Endothelial cell of umbilical vein (primary cell): ENCODE results near the gene CDC42BPB. TPM values are rescaled to one million over a fixed set of nuclear protein-coding genes. Genes with fewer than 3 reads are reported as not detected.
A peak's percentile ranks its signal among the peaks of the same experiment; 100 is the strongest.

Experiments used
- BruUV-seq: library from RNA; stranded (reverse); fragments of 400-500 nt; replicated peaks from 2 replicates; lab custom pipeline; 2021; lab: Mats Ljungman, UMichigan
- CTCF ChIA-PET: fragments of 300-600, 350-600 bp; sonication (Branson Sonifier 250); formaldehyde crosslinking; loops from one replicate; lab custom pipeline; 2021; ENCODE audit warnings: antibody characterized with exemption, inconsistent platforms; lab: Charles Lee
- POLR2A ChIA-PET: fragments of 300-600, 350-600 bp; sonication (Branson Sonifier 250); formaldehyde crosslinking; loops from one replicate; lab custom pipeline; 2021; ENCODE audit warnings: antibody characterized with exemption, inconsistent platforms; lab: Charles Lee
- DNase-seq: peaks from one replicate; pipeline ENCODE4 v3.0.0-alpha.2; 2011; ENCODE audit warnings: low read depth, low spot score
- FAIRE-seq: peaks from 2 replicates; lab custom pipeline; 2011; peaks lifted over from hg19 to GRCh38; lab: Jason Lieb, UNC
- H2AFZ ChIP-seq: 2 replicates; pipeline ENCODE4 v1.6.0; 2012; ENCODE audit warnings: low read depth, low read length, control low read depth, inconsistent platforms
- H3K27ac ChIP-seq: 2 replicates; pipeline ENCODE4 v1.5.1; 2011; ENCODE audit warnings: low read depth, mild to moderate bottlenecking, control low read depth, low read length, moderate library complexity; ENCODE audit not compliant: insufficient read depth
- H3K27me3 ChIP-seq, 2 experiments: 2 replicates each; pipeline versions ENCODE4 v1.6.0 to v1.6.1; 2011; ENCODE audit warnings: low read length in 2 of 2, mixed read lengths in 1 of 2; ENCODE audit not compliant: control insufficient read depth in 2 of 2, insufficient read depth in 2 of 2
- H3K36me3 ChIP-seq, 2 experiments: 2 replicates in 1 of 2; 3 replicates in 1 of 2; pipeline ENCODE4 v1.5.1; 2011; ENCODE audit warnings: low read length in 2 of 2, mild to moderate bottlenecking in 1 of 2, moderate library complexity in 1 of 2; ENCODE audit not compliant: control insufficient read depth in 2 of 2, insufficient read depth in 2 of 2; ENCODE audit errors: extremely low read depth in 1 of 2
- H3K4me1 ChIP-seq: 3 replicates; pipeline ENCODE4 v1.5.1; 2011; ENCODE audit warnings: mild to moderate bottlenecking, low read length; ENCODE audit not compliant: control insufficient read depth, insufficient read depth; ENCODE audit errors: extremely low read depth
- H3K4me2 ChIP-seq: 2 replicates; pipeline ENCODE4 v1.6.1; 2011; ENCODE audit warnings: low read length, control low read depth, mixed read lengths; ENCODE audit not compliant: insufficient read depth
- H3K4me3 ChIP-seq, 3 experiments: fragments of 200-600 bp in 1 of 3; sonication (generic), shearing (Covaris generic) in 1 of 3; replicated peaks in 1 of 3; 2 replicates each; pipeline ENCODE4 v1.5.1; 2011 to 2016; ENCODE audit warnings: control low read depth in 3 of 3, low read length in 3 of 3, mild to moderate bottlenecking in 2 of 3, inconsistent platforms in 1 of 3, low read depth in 1 of 3, moderate library complexity in 1 of 3; ENCODE audit not compliant: insufficient read depth in 1 of 3
- H3K79me2 ChIP-seq: 2 replicates; pipeline ENCODE4 v1.6.0; 2012; ENCODE audit warnings: low read length, inconsistent platforms; ENCODE audit not compliant: control insufficient read depth, insufficient read depth
- H3K9ac ChIP-seq: replicated peaks from 2 replicates; pipeline ENCODE3; 2011; ENCODE audit warnings: low read length, control low read depth; ENCODE audit not compliant: insufficient read depth; ENCODE audit errors: extremely low read depth
- H3K9me1 ChIP-seq: replicated peaks from 3 replicates; pipeline ENCODE4 v1.6.0; 2011; ENCODE audit warnings: mild to moderate bottlenecking, low read length; ENCODE audit not compliant: control insufficient read depth, insufficient read depth; ENCODE audit errors: extremely low read depth
- H3K9me3 ChIP-seq: replicated peaks from 2 replicates; pipeline ENCODE4 v1.5.1; 2012; ENCODE audit warnings: low read length, inconsistent platforms; ENCODE audit not compliant: control insufficient read depth, insufficient read depth
- H4K20me1 ChIP-seq: replicated peaks from 2 replicates; pipeline ENCODE3; 2011; ENCODE audit warnings: mild to moderate bottlenecking, low read length; ENCODE audit not compliant: control insufficient read depth, insufficient read depth; ENCODE audit errors: extremely low read depth
- CTCF ChIP-seq, 2 donors: IDR thresholded peaks; 1 replicate in 1 of 2; 2 replicates in 1 of 2; pipeline ENCODE4 v1.5.1; 2011; ENCODE audit warnings: low read length in 2 of 2, mild to moderate bottlenecking in 2 of 2, moderate library complexity in 2 of 2, control low read depth in 1 of 2, inconsistent platforms in 1 of 2, low read depth in 1 of 2; ENCODE audit not compliant: insufficient read depth in 1 of 2; ENCODE audit errors: extremely low read depth in 1 of 2
- EZH2 ChIP-seq: IDR thresholded peaks from 2 replicates; pipeline ENCODE4 v1.6.1; 2012; ENCODE audit warnings: borderline replicate concordance, low read depth, mild to moderate bottlenecking, moderate library complexity, low read length, inconsistent platforms; ENCODE audit not compliant: severe bottlenecking
- GATA2 ChIP-seq: IDR thresholded peaks from 2 replicates; pipeline ENCODE4 v1.7.0; 2011; ENCODE audit warnings: low read depth, mild to moderate bottlenecking, moderate library complexity, mixed read lengths, low read length; ENCODE audit not compliant: insufficient read length, insufficient read depth
- JUN ChIP-seq: IDR thresholded peaks from 2 replicates; pipeline ENCODE4 v1.6.1; 2011; ENCODE audit warnings: borderline replicate concordance, low read depth; ENCODE audit not compliant: insufficient read length, insufficient read depth
- MAX ChIP-seq: IDR thresholded peaks from 2 replicates; pipeline ENCODE4 v1.6.1; 2011; ENCODE audit not compliant: insufficient read depth, insufficient read length
- MYC ChIP-seq: IDR thresholded peaks from one replicate; pipeline ENCODE4 v1.6.1; 2011; ENCODE audit warnings: mild to moderate bottlenecking, low read depth, low read length
- POLR2A ChIP-seq: IDR thresholded peaks from 2 replicates; pipeline ENCODE4 v1.6.1; 2012; ENCODE audit warnings: low read depth, mild to moderate bottlenecking, control low read depth, low read length
- POLR2AphosphoS5 ChIP-seq: IDR thresholded peaks from 2 replicates; pipeline ENCODE4 v1.6.1; 2012; ENCODE audit warnings: low read depth, mild to moderate bottlenecking, control low read depth, low read length, moderate library complexity; ENCODE audit not compliant: insufficient read depth
- dilution Hi-C: fragments of 300-500 bp; cut with MboI; formaldehyde crosslinking; loops from one replicate; pipeline ENCODE4 v1.15.0; 2019; ENCODE audit warnings: low sequenced_read_pairs; ENCODE audit not compliant: extremely low pct_ligation_motif_present
- intact Hi-C: fragments of 100-400 bp; cut with micrococcal nuclease; formaldehyde crosslinking; loops from one replicate; pipeline ENCODE4 v1.10.0; 2022
- polyA plus RNA-seq, 4 experiments: library from polyadenylated mRNA; depleted of rRNA in 3 of 4; stranded (reverse) in 3 of 4; unstranded in 1 of 4; fragments of >200 nt; gene quantifications; 2 replicates each; pipeline versions ENCODE4 v1.2.1 to v1.2.3, GENCODE V29; 2011 to 2012; ENCODE audit warnings: missing spikeins in 1 of 4
- total RNA-seq: library from RNA; stranded (reverse); gene quantifications from 2 replicates; pipeline ENCODE4 v1.2.3, GENCODE V29; 2021

Gene CDC42BPB
- total and polyA plus RNA-seq, 2 donors (not counting 3 experiments of a cell fraction or from before 2014, with no cell fraction given) = 82.6 to 131 TPM

- DNase-seq = no peak
- H3K9ac ChIP-seq = no peak overlapping the region
- H4K20me1 ChIP-seq = no peaks in the 10 kb centered on the region
- POLR2A ChIA-PET = no interaction called here
- peaks cover 27 to 80% of the 10 kb centered on the region in 2 experiments for H3K36me3 ChIP-seq
- intact Hi-C loops = no loop called here
- no peak overlapping the region for H3K4me3 ChIP-seq
- TF ChIP-seq EZH2 (no peak), JUN (no peak), MAX (no peak), GATA2 (no peak), POLR2AphosphoS5 (no peak), CTCF (IDR thresholded peaks at IDR 0.05; ENCODE audit: extremely low read depth in 1 of 2, insufficient read depth in 1 of 2, low read depth in 1 of 2, low read length in 2 of 2) (no peak), POLR2A (no peak), MYC (no peak)
- H3K27ac ChIP-seq = no peak overlapping the region
- dilution Hi-C loops = no loop called here
- no peaks in the 10 kb centered on the region for H3K9me1 ChIP-seq
- H3K4me2 ChIP-seq = no peak overlapping the region
- no peaks in the 10 kb centered on the region for H3K4me1 ChIP-seq
- no peaks in the 10 kb centered on the region for H3K9me3 ChIP-seq
- no peaks in the 10 kb centered on the region for H3K79me2 ChIP-seq
- CTCF ChIA-PET = interaction anchor here (0.8 kb wide), 1 partner anchor 249 kb away, joined by 3 read pairs; no protein-coding TSS in a partner anchor
- TSS peak; percentile 66 for BruUV-seq
- no peak for FAIRE-seq
- no peak overlapping the region for H2AFZ ChIP-seq
- no peaks in the 10 kb centered on the region for H3K27me3 ChIP-seq
Observed at GRCh38 chr14:102943979-102944378, 113.4 kb downstream of the CDC42BPB start.
